ENCODE results near the gene LARP4B. TPM values are rescaled to one million over a fixed set of nuclear protein-coding genes. Genes with fewer than 3 reads are reported as not detected.

Gene LARP4B
- total and polyA plus RNA-seq, 2 donors (not counting 1 experiment from before 2014, with no cell fraction given) = 35.6 to 129 TPM

DNA sequence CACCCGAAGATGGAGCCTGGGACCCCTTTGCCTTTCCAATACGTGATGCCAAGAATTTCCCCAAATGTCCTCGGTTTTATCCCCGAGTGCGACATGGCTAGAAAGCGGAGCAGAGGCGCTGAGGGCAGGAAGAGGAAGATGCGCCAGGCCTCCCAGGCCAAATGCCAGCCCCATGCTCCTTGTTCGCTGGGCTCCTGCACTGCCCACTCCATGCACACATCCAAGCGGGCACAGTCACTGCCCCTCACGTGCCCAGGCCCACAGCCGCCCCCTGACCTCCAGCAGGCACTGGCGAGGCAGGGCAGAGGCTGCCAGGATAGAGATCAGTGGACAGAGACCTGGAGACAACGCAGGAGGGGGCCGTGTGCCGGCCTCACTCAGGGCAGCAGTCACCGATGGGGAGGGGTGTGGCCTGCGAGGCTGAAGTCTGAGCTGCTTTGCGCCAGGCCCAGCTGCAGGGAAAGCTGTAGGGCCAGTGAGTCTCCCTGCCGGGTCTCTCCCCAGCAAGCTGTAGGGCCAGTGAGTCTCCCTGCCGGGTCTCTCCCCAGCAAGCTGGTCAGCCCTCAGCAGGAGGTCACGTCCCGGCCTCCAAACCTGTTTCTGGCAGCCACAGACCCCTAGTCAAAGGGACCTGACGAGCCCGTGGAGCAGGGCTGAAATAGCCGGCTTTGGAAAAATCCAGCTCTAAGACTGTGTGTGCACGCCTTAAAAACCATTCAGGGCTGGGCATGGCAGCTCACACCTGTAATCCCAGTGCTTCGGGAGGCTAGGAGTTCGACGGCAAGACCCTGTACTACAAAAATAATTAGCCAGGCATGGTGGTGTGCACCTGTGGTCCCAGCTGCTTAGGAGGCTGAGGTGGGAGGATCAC is 141.4 kb downstream of the LARP4B start:
- Mint-ChIP-seq H3K27me3 (peaks cover 9% of the 10 kb centered on the region), H3K9me3 (ENCODE audit: insufficient read depth) (no peaks in the 10 kb centered on the region), H3K27ac (no peak overlapping the region), H3K4me3 (no peak overlapping the region), H3K4me1 (peaks cover 10% of the 10 kb centered on the region)
- Histone ChIP-seq H3K36me3 (replicated peaks in 1 of 2; ENCODE audit: control extremely low read depth in 1 of 2, control insufficient read depth in 1 of 2, extremely low read depth in 1 of 2, insufficient read depth in 2 of 2, low read length in 1 of 2) (no peaks in the 10 kb centered on the region), H3K9me3 (ENCODE audit: control extremely low read depth in 1 of 3, control insufficient read depth in 2 of 3, insufficient read depth in 1 of 3, low read length in 2 of 3) (peaks cover 0 to 5% (median 0%) of the 10 kb centered on the region in 3 donors), H3K27ac (ENCODE audit: low read length in 2 of 2) (no peak overlapping the region), H4K20me1 (ENCODE audit: control insufficient read depth, insufficient read depth, low read length, poor library complexity, severe bottlenecking) (no peaks in the 10 kb centered on the region), H2AFZ (ENCODE audit: insufficient read depth, low read depth, low read length, poor library complexity, severe bottlenecking) (no peak overlapping the region), H3K4me1 (ENCODE audit: control insufficient read depth in 2 of 2, insufficient read depth in 2 of 2, low read length in 2 of 2) (peaks cover 5 to 9% of the 10 kb centered on the region in 2 donors), H3K4me2 (replicated peaks; ENCODE audit: low read depth, low read length, poor library complexity, severe bottlenecking) (peak overlapping the region; percentile 73), H3K4me3 (ENCODE audit: control extremely low read depth in 1 of 5, extremely low read depth in 1 of 5, insufficient read depth in 1 of 5, low read depth in 2 of 5, low read length in 4 of 5) (no peak overlapping the region), H3K9ac (ENCODE audit: low read length) (no peak overlapping the region), H3K79me2 (ENCODE audit: control insufficient read depth, insufficient read depth, low read length) (no peaks in the 10 kb centered on the region), H3K27me3 (replicated peaks in 1 of 4; ENCODE audit: control extremely low read depth in 1 of 4, control insufficient read depth in 3 of 4, insufficient read depth in 4 of 4, low read length in 3 of 4) (peaks cover 0 to 4% (median 0%) of the 10 kb centered on the region in 4 experiments)
- DNase-seq (no peak), ATAC-seq (ENCODE audit: low read depth) (no peak)
- intact Hi-C loops (cut with micrococcal nuclease) = no loop called here
- WGBS (ENCODE audit: insufficient coverage) = 87% methylated on average over 30 of the region's 30 CpGs
- POLR2A ChIA-PET = no interaction called here
- CTCF ChIA-PET = interaction anchor here (1.1 kb wide), 1 partner anchor 28 kb away, joined by 3 read pairs; no protein-coding TSS in a partner anchor
- TF ChIP-seq, protein P1, sequence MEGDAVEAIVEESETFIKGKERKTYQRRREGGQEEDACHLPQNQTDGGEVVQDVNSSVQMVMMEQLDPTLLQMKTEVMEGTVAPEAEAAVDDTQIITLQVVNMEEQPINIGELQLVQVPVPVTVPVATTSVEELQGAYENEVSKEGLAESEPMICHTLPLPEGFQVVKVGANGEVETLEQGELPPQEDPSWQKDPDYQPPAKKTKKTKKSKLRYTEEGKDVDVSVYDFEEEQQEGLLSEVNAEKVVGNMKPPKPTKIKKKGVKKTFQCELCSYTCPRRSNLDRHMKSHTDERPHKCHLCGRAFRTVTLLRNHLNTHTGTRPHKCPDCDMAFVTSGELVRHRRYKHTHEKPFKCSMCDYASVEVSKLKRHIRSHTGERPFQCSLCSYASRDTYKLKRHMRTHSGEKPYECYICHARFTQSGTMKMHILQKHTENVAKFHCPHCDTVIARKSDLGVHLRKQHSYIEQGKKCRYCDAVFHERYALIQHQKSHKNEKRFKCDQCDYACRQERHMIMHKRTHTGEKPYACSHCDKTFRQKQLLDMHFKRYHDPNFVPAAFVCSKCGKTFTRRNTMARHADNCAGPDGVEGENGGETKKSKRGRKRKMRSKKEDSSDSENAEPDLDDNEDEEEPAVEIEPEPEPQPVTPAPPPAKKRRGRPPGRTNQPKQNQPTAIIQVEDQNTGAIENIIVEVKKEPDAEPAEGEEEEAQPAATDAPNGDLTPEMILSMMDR (IDR thresholded peaks at IDR 0.05) = no peak
- no peak for TF ChIP-seq EZH2 (IDR thresholded peaks at IDR 0.05; ENCODE audit: borderline replicate concordance, insufficient read depth, low read depth, low read length, poor library complexity, severe bottlenecking)

All from B cell (primary cell).